GM12872 (cell line): ENCODE data around the gene ANKS4B.

Experiments used
- TF ChIP-seq, protein P1 (sequence below): IDR thresholded peaks from 3 replicates; pipeline ENCODE4 v1.5.1; 2011; ENCODE audit warnings: low read depth, mild to moderate bottlenecking, low read length, moderate library complexity; ENCODE audit not compliant: insufficient read depth

ANKS4B gene, protein sequence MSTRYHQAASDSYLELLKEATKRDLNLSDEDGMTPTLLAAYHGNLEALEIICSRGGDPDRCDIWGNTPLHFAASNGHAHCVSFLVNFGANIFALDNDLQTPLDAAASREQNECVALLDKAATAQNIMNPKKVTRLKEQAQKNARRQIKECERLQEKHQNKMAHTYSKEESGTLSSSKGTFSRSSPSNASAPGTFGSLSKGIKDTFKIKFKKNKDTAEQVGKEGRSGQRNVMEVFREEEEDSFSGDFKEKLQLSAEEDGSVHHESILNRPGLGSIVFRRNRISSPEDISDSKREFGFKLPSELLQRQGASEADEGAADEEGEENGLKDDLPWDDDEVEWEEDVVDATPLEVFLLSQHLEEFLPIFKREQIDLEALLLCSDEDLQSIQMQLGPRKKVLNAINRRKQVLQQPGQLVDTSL

DNA sequence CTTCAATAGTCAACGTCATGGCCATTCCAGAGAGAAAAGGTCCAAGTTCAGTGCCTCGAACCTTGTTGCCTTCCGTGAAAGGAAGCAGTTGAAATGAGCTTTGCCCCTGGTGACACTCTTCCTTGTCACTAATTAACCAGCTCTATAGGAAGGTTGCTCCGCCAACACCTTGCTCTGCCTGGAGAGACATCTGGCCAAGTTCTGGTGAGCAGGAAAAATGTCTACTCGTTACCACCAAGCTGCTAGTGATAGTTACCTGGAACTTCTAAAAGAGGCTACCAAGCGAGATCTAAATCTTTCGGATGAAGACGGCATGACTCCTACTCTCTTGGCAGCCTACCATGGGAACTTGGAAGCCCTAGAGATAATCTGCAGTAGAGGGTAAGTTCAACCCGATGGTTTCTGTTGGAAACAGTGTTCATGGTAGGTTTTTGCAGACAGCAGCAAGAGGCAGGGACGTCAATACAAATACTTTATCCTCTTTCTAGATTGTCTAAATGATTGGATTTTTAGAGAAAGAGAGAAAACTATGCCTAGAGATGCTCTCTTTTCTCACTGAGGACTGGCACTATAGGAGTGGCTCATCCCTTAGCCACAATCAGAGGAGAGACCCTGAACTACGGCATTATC is at the start of gene ANKS4B:
Gene ANKS4B (plus strand): TSS at position 179 of the 630 bp plus-strand sequence. CDS start 39 bp downstream, at position 218.
- TF ChIP-seq, protein P1, sequence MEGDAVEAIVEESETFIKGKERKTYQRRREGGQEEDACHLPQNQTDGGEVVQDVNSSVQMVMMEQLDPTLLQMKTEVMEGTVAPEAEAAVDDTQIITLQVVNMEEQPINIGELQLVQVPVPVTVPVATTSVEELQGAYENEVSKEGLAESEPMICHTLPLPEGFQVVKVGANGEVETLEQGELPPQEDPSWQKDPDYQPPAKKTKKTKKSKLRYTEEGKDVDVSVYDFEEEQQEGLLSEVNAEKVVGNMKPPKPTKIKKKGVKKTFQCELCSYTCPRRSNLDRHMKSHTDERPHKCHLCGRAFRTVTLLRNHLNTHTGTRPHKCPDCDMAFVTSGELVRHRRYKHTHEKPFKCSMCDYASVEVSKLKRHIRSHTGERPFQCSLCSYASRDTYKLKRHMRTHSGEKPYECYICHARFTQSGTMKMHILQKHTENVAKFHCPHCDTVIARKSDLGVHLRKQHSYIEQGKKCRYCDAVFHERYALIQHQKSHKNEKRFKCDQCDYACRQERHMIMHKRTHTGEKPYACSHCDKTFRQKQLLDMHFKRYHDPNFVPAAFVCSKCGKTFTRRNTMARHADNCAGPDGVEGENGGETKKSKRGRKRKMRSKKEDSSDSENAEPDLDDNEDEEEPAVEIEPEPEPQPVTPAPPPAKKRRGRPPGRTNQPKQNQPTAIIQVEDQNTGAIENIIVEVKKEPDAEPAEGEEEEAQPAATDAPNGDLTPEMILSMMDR = no peak

DNA sequence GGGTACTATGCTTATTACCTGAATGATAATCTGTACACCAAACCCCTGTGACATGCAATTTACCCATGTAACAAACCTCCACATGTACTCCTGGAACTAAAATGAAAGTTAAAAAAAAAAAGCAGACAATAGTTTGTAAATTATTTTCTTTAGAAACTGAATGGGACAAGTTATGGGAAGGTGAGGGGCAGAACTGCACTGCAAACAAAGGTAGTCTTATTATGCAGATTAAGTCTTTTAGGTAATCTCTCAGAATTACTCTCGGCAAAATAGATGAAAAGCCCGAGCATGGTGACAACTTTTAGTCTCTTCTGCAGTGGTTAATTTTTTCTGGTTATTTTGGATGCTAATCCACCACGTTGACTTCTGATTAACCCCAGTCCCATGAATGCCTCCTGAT is 49.5 kb upstream of the ANKS4B start:
- TF ChIP-seq, protein P1 = no peak

DNA sequence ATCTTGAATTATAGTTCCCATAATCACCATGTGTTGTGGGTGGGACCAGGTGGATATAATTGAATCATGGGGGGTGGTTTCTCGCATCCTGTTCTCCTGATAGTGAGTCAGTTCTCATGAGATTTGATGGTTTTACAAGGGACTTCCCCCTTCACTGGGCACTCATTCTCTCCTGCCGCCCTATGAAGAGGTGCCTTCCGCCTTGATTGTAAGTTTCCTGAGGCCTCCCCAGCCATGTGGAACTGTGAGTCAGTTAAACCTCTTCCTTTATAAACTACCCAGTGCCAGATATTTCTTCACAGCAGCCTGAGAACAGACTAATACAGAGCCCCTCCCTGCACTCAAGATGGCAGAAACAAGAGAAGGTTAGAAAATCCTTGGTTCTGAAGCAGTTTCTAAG is 48.7 kb upstream of the ANKS4B start:
- TF ChIP-seq, protein P1 = no peak

DNA sequence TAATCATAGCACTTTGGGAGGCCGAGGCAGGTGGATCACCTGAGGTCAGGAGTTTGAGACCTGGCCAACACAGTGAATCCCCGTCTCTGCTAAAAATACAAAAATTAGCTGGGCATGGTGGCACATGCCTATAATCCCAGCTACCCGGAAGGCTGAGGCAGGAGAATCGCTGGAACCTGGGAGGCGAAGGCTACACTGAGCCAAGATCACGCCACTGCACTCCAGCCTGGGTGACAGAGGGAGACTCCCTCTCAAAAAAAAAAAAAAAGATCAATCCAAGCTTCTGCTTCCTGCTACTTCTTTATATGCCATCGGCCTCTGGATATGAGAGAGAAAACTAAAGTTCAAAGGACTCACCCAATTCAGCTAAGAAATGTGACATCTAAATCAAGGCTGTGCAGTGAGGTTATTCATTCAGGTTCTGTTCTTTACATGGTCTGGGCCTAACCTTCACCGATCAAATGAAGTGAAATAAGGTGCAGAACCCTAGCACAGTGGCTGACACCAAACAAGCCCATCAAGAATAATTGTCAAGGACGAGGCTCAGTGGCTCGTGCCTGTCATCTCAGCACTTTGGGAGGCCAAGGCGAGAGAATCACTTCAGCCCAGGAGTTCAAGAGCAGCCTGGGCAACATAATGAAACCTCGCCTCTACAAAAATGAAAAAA is 47.7 kb upstream of the ANKS4B start:
- TF ChIP-seq, protein P1 = no peak

DNA sequence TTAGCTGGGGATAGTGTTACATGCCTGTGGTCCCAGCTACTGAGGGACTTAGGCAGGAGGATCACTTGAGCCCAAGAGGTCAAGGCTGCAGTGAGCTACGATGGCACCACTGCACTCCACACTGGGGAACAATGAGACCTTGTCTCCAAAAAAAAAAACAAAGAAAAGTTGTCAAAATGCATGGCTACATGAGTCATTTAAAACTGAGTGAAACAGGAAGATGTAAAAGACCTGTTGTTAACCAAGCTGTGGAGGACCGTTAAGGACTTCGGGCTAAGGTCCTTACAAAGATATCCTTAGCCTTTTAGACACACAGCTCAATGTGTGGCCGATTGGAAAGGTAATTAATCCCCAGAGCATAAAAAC is 47.2 kb upstream of the ANKS4B start:
- TF ChIP-seq, protein P1 = no peak

DNA sequence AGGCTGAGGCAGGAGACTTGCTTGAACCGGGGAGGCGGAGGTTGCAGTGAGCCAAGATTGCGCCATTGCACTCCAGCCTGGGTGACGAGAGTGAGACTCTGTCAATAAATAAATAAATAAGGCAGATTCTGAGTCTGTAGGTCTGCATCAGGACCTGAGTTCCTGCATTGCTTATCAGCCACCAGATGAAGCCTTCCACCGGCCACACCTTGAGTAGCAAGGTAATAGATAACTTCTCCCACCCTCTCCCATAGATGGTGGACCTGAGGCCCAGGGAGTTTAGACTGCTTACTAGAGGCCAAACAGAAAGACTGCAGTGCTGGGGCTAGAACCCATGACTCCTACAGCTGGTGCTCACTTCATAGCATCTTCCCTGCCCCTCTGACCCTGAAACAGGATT is 44.2 kb upstream of the ANKS4B start:
- TF ChIP-seq, protein P1 = no peak

DNA sequence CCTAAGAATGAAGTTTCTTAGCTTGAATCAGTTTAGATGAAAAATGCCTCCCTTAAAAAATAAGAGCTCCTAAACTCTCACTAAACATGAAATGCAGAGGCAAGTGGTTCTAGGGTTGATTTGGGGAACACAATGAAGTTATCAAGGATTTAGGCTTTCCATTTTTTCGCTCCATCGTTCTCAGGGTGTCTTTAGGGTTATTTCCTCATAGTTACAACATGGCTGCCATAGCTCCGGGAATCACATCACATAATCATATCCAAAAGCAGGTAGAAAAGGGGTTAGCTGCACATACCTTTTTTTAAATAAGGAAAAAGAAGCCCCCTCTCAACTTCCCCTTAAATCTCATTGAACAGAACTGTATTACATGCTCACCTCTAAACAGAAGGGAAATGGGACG is 43.5 kb upstream of the ANKS4B start:
- TF ChIP-seq, protein P1 = no peak
